Non-pigmented ciliary epithelial cell (primary cell): Measurements from ENCODE around the gene APBB1IP.
"Not testable (repeated sequence)": the region's sequence is repeated elsewhere in the genome, so short reads cannot be mapped to it uniquely, and the experiment has no call there.

Experiments used
- DNase-seq: peaks from one replicate; pipeline ENCODE4 v3.0.0-alpha.2; 2010; ENCODE audit warnings: low read depth

The APBB1IP gene, protein sequence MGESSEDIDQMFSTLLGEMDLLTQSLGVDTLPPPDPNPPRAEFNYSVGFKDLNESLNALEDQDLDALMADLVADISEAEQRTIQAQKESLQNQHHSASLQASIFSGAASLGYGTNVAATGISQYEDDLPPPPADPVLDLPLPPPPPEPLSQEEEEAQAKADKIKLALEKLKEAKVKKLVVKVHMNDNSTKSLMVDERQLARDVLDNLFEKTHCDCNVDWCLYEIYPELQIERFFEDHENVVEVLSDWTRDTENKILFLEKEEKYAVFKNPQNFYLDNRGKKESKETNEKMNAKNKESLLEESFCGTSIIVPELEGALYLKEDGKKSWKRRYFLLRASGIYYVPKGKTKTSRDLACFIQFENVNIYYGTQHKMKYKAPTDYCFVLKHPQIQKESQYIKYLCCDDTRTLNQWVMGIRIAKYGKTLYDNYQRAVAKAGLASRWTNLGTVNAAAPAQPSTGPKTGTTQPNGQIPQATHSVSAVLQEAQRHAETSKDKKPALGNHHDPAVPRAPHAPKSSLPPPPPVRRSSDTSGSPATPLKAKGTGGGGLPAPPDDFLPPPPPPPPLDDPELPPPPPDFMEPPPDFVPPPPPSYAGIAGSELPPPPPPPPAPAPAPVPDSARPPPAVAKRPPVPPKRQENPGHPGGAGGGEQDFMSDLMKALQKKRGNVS

DNA sequence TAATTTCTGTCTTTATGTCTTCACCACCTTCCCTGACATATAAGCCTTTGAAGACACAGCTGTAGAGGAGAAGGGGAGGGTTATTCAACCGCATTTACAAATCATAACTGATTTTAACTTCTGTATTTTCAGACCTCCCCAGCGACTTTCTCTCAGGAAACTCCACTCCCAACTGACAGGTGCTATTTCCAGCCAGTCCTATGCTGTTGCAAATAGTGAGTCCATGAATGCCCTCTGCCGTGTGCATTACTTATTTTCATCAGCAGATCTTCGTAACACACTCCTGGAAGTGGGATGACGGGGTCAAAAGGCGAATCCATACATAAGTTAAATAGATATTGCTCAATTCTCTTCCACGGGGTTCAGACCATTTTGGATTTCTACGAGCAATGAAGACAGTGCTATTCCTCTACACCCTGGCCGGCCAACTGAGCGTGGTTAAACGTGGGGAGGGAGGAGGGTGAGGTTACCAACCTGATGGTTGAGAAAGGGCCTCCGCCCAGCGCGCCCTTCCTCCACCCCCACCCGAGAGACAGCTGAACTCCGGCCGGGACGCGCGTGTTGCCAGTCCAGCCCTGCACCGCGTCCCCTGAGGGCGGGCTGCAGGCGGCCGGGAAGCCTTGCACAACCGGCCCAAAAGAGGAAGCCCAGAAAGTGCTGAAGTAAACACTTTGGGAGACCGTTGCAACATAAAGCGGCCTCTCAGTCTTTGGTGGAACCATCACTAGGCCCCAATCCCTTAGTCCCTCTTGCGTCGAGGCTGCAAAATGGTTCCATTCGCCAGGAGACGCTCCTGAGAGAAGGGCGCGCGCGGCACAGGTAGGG is at the start of gene APBB1IP:
APBB1IP (plus strand) TSS at position 705 of the 825 bp plus-strand sequence. CDS start 53,986 bp downstream, outside the sequence.
- DNase-seq, result no peak

GRCh38 chr10:26389533-26389932 is 48.6 kb upstream of the APBB1IP start:
- DNase-seq, result no peak

DNA sequence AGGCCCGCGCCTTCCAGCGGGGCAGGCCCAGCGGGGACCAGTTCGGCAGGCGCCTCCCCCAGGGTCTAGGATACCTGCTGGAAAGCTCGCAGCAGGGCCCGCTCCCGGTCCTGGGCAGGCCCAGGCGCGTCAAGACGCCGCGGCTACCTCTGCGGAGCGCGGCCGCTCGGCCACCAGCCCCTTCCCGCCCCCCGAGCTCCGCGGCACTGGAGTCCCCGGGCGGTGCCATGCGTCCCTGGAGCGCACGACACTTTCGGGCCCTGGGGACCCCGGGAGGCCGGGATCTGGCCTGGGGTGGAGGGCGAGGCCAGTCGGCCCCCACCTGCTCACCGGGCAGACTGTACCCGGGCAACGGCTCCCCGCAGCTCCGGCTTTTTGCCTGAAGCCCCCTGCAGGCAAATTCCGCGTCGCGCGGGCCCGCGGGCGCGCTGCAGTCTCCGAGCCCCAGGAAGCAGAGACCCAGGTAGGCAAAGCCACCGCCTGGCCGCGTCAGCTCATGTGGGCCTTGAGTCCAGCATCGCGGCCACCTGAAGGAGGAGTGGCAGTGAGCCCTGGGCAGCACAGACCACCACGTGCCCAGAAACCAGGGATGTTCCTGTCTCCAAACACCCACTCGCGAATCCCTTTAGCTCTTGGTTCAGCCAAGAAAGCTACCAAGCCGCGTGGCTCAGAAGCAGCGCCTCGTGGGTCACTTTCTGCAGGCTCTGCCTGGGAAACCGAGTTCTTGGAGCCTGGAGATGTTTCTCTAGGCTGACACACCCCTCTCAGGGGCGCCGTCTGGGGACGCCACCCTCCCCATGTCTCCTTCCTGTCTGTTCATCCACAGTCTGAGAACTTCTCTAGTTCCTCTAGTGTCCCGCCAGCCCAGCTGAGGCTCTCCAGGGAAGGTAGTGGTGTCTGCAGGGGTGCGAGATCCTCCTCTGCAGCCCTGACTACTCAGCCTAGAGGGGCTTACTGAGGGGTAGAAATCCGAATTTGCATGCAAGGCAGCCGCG is 46.1 kb upstream of the APBB1IP start:
- DNase-seq, result no peak

GRCh38 chr10:26398353-26398752 is 39.8 kb upstream of the APBB1IP start:
- not testable (repeated sequence) for DNase-seq

- DNase-seq, result peak; percentile 20
Observed at GRCh38 chr10:26407406-26407969, 30.7 kb upstream of the APBB1IP start.

GRCh38 chr10:26408858-26409494 is 29.2 kb upstream of the APBB1IP start:
- no peak for DNase-seq

DNA sequence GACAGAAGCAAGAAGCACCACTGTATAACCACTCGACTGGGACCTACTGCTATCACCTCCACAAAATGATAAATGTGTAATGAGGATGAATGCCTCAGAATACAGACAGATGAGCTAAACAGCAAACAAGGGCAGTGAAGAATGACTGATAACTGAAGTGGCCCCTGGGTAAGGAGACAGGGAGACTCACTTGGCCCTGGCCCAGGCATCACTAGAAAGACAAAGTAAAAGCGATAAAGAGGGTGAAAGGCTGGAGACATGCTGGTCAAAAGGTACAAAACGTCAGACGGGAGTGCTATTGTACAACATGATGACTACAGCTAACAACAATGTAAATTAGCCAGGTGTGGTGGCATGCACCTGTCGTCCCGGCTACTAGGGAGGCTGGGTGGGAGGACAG is 27.8 kb upstream of the APBB1IP start:
- DNase-seq, result no peak

DNA sequence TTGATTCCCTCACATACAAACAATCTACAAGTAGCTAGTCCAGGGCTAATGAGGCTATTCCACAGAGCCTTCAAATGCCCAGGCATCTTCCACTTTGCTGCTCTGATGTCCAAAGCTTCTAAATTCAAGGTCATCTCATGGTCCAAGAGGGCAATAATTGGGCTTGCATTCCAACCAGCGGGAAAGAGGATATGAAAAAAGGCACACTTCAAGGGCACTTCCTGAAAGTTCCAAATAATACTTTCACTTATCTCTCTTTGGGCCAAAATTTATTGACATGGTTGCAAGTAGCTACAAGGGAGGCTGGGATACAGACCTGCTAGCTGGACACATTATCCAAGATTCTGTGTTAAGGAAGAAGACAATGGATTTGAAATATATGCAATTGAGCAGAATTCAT is 25.2 kb upstream of the APBB1IP start:
- no peak for DNase-seq

DNA sequence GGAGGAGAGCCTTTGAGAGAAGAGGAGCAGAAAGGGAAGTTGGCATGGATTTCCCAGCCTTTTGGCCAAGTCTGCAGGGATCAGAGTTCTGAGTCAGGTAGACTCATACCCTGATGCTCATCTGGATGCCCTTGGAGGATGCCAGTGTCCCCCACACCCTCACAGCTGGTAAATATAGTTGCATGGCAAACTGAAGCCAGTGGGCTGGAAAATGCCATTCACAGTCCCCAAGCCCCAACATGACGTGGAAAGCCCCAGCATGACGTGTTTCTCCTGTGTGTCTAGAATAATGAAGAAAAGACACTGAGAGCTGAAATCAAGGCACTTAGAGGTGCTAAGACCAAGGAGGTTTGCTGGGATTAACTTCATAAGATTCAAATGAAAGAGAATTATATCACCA is 24.8 kb upstream of the APBB1IP start:
- no peak for DNase-seq

DNA sequence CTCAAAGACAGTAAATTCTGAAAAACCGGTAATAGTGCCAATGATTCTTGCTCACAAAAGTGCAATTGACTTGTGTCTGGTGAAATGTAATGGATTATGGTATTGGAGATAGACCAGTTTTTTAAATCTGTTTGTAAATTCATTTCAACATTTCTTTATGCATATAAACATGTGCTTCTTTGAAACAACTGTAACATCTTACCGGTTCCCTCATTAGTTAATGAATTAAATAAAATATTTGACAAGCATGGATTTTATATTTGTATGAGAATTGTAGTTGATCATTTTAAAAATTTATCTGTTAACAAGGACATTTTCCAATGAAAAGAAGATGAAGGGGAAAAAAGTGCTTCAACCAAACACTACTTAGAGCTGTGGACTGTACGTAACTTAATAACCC is 21.0 kb upstream of the APBB1IP start:
- no peak for DNase-seq

- no peak for DNase-seq
Observed at GRCh38 chr10:26422977-26423376, 15.2 kb upstream of the APBB1IP start.

DNA sequence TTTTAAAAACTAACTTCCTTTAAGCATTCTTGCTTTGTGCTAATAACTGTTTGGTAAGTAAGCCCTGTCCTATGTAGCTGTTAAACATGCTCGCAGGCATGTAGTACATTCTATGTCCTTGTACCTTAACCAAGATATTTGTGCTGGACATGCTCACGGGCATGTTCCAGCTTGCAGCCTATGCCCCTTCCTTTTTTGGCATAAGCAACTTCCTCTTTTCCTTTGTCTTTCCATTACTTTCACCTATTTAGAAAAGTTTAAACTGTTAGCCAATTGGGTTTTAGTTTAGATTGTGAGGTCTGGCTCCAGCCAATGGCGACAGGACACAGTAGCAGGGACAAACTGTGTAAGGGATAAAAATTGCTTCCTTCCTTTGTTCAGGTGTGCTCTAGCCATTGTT is 14.4 kb upstream of the APBB1IP start:
- DNase-seq, result no peak

- no peak for DNase-seq
Observed at GRCh38 chr10:26430641-26431163, 7.4 kb upstream of the APBB1IP start.

- no peak for DNase-seq
Observed at GRCh38 chr10:26432938-26433337, 5.2 kb upstream of the APBB1IP start.

GRCh38 chr10:26435852-26436251 is 2.3 kb upstream of the APBB1IP start:
- DNase-seq, result no peak

DNA sequence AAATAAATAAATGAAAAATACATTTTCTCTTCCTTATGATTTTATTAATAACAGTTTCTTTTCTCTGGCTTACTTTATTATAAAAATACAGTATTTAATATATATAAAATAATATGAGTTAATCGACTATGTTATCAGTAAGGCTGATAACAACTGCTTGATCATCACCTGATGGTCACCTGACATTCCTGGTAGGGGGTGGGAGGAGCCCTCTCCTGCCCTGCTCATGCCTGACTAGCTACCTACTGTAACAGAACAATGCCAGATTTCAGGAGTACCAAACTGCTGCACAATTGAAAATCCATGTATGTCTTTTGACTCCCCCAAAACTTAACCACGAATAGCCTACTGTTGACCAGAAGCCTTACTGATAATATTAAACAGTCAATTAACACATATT is 1.3 kb upstream of the APBB1IP start:
- DNase-seq, result no peak

- DNase-seq, result no peak
Observed at GRCh38 chr10:26438534-26439341, 597 bp downstream of the APBB1IP start.

- DNase-seq, result no peak
Observed at GRCh38 chr10:26439406-26440087, 1.4 kb downstream of the APBB1IP start.

- no peak for DNase-seq
Observed at GRCh38 chr10:26440088-26440470, 1.9 kb downstream of the APBB1IP start.
